HL-60 (cell line): ENCODE data around the gene EIF3A.
"Not testable (repeated sequence)": the region's sequence is repeated elsewhere in the genome, so short reads cannot be mapped to it uniquely, and the experiment has no call there.

ENCODE experiments used
- DNase-seq, 2 experiments: peaks; one replicate each; pipeline ENCODE4 v3.0.0-alpha.2; 2010 to 2020; ENCODE audit warnings: low read depth in 1 of 2, low spot score in 1 of 2
- H3K27ac ChIP-seq: fragments of 250-450 bp; sonication (Bioruptor Pico); replicated peaks from 2 replicates; pipeline ENCODE4 v1.5.1; 2020; ENCODE audit warnings: mild to moderate bottlenecking, moderate library complexity
- H3K27me3 ChIP-seq: fragments of 250-450 bp; sonication (Bioruptor Pico); 2 replicates; pipeline ENCODE4 v1.5.1; 2021; ENCODE audit warnings: mild to moderate bottlenecking, moderate library complexity; ENCODE audit not compliant: insufficient read depth, poor library complexity, severe bottlenecking
- H3K4me3 ChIP-seq: replicated peaks from 2 replicates; pipeline ENCODE4 v1.5.1; 2011; ENCODE audit warnings: mild to moderate bottlenecking, control low read depth, low read length; ENCODE audit not compliant: insufficient read depth
- CTCF ChIP-seq: IDR thresholded peaks from one replicate; pipeline ENCODE4 v1.5.1; 2011; ENCODE audit warnings: low read length, control low read depth, inconsistent platforms; ENCODE audit not compliant: insufficient read depth
- GABPA ChIP-seq: IDR thresholded peaks from 2 replicates; pipeline ENCODE4 v1.6.1; 2012; ENCODE audit warnings: low read depth
- POLR2AphosphoS5 ChIP-seq: IDR thresholded peaks from 2 replicates; pipeline ENCODE4 v1.6.1; 2012; ENCODE audit warnings: low read depth
- REST ChIP-seq: IDR thresholded peaks from 2 replicates; pipeline ENCODE4 v1.6.1; 2012; ENCODE audit warnings: low read depth; ENCODE audit not compliant: insufficient replicate concordance
- SPI1 ChIP-seq: IDR thresholded peaks from 2 replicates; pipeline ENCODE4 v1.6.1; 2012; ENCODE audit warnings: low read depth, mild to moderate bottlenecking, borderline replicate concordance

The EIF3A gene

GRCh38 chr10:119112056-119112455 lies 31.4 kb upstream of the EIF3A start:
- H3K27me3 ChIP-seq: no peaks in the 10 kb centered on the region
- H3K27ac ChIP-seq: peak overlapping the region; percentile 77
- no peak overlapping the region for H3K4me3 ChIP-seq
- DNase-seq: no peak
- TF ChIP-seq SPI1 (peak; percentile 79), REST (no peak)

- H3K4me3 ChIP-seq, H3K27me3 ChIP-seq, H3K27ac ChIP-seq: not testable (repeated sequence)
- DNase-seq: peak in 1 of 2 experiments; percentile 48
Observed at GRCh38 chr10:119107771-119108170, 27.2 kb upstream of the EIF3A start.

GRCh38 chr10:119107106-119107505 lies 26.5 kb upstream of the EIF3A start:
- H3K27me3 ChIP-seq, DNase-seq, H3K4me3 ChIP-seq, H3K27ac ChIP-seq: not testable (repeated sequence)

- DNase-seq: peak in 1 of 2 experiments; percentile 15
- H3K4me3 ChIP-seq: not testable (repeated sequence)
- peak overlapping the region; percentile 61 for H3K27ac ChIP-seq
Observed at GRCh38 chr10:119105899-119106298, 25.3 kb upstream of the EIF3A start.

GRCh38 chr10:119105155-119105554 lies 24.5 kb upstream of the EIF3A start:
- Histone ChIP-seq H3K27ac (peak overlapping the region; percentile 61), H3K27me3 (no peaks in the 10 kb centered on the region), H3K4me3 (peak overlapping the region; percentile 66)
- DNase-seq: no peak
- no peak for TF ChIP-seq GABPA
- no peak for TF ChIP-seq POLR2AphosphoS5
- TF ChIP-seq SPI1: no peak

More at GRCh38 chr10:119105899-119106298, 25.3 kb upstream of the EIF3A start:
- H3K27me3 ChIP-seq: not testable (repeated sequence)

GRCh38 chr10:119104654-119105015 lies 24.0 kb upstream of the EIF3A start:
- TF ChIP-seq CTCF (no peak), REST (no peak), POLR2AphosphoS5 (no peak), GABPA (no peak), SPI1 (no peak)
- Histone ChIP-seq H3K27ac (peak overlapping the region; percentile 61), H3K4me3 (peak overlapping the region; percentile 66), H3K27me3 (no peaks in the 10 kb centered on the region)
- DNase-seq: peak in 1 of 2 experiments; percentile 15
